Smooth muscle cell (in vitro differentiated cells): ENCODE data around the gene ZNF438. TPM values are rescaled to one million over a fixed set of nuclear protein-coding genes. Genes with fewer than 3 reads are reported as not detected.

Experiments used
- DNase-seq: peaks from one replicate; lab custom pipeline; 2025; ENCODE audit not compliant: unreplicated experiment; lab: John Stamatoyannopoulos, UW
- H2AFZ ChIP-seq: fragments of 200-600 bp; sonication (generic); 2 replicates; pipeline ENCODE4 v1.6.0; 2016; ENCODE audit warnings: antibody characterized with exemption, low read depth, mild to moderate bottlenecking
- H3F3A ChIP-seq: fragments of 200-600 bp; sonication (generic); 2 replicates; pipeline ENCODE4 v1.6.0; 2017; ENCODE audit warnings: antibody characterized with exemption, low read depth
- H3K27ac ChIP-seq: fragments of 200-600 bp; sonication (generic); 2 replicates; pipeline ENCODE4 v1.5.1; 2016; ENCODE audit warnings: low read depth, mild to moderate bottlenecking
- H3K27me3 ChIP-seq: fragments of 200-600 bp; sonication (generic); 2 replicates; pipeline ENCODE4 v1.6.1; 2016; ENCODE audit warnings: low read depth, mild to moderate bottlenecking
- H3K36me3 ChIP-seq: fragments of 200-600 bp; sonication (generic); 2 replicates; pipeline ENCODE4 v1.5.1; 2016; ENCODE audit warnings: low read depth
- H3K4me1 ChIP-seq: fragments of 200-600 bp; sonication (generic); 2 replicates; pipeline ENCODE4 v1.5.1; 2016; ENCODE audit warnings: low read depth
- H3K4me2 ChIP-seq: fragments of 200-600 bp; sonication (generic); 2 replicates; pipeline ENCODE4 v1.6.0; 2016; ENCODE audit warnings: mild to moderate bottlenecking
- H3K4me3 ChIP-seq: fragments of 200-600 bp; sonication (generic); 2 replicates; pipeline ENCODE4 v1.5.1; 2016; ENCODE audit warnings: mild to moderate bottlenecking
- H3K79me2 ChIP-seq: fragments of 200-600 bp; sonication (generic); 2 replicates; pipeline ENCODE4 v1.6.0; 2016; ENCODE audit warnings: low read depth, mild to moderate bottlenecking
- H3K9ac ChIP-seq: fragments of 200-600 bp; sonication (generic); 2 replicates; pipeline ENCODE4 v1.6.0; 2016; ENCODE audit warnings: low read depth
- H3K9me3 ChIP-seq: fragments of 200-600 bp; sonication (generic); replicated peaks from 2 replicates; pipeline ENCODE4 v1.5.1; 2016; ENCODE audit warnings: low read depth
- H4K20me1 ChIP-seq: fragments of 200-600 bp; sonication (generic); 2 replicates; pipeline ENCODE4 v1.6.0; 2016; ENCODE audit warnings: low read depth
- WGBS: methylation state at CpG from one replicate; pipeline ENCODE4 v1.1.7; 2016; ENCODE audit warnings: low lambda C conversion rate; 5-methylcytosine and 5-hydroxymethylcytosine counted together
- polyA plus RNA-seq: library from polyadenylated mRNA; unstranded; fragments of >200 nt; fragmentation: Nextera tagmentation; extraction: Ambion mirVana; gene quantifications from 2 replicates; pipeline ENCODE4 v1.2.1, GENCODE V29; 2016
- total RNA-seq: library from RNA; depleted of rRNA; stranded (reverse); fragments of >200 nt; gene quantifications from 2 replicates; pipeline ENCODE4 v1.2.3, GENCODE V29; 2014
- TF ChIP-seq, protein P1 (sequence below): fragments of 200-600 bp; sonication (generic); IDR thresholded peaks from 2 replicates; pipeline ENCODE4 v1.5.1; 2017; ENCODE audit warnings: borderline replicate concordance, mild to moderate bottlenecking, antibody characterized with exemption; ENCODE audit not compliant: insufficient read depth, poor library complexity, severe bottlenecking

The ZNF438 gene
- total and polyA plus RNA-seq, 2 experiments from 2014 or later = 2.8 to 3.4 TPM

DNA sequence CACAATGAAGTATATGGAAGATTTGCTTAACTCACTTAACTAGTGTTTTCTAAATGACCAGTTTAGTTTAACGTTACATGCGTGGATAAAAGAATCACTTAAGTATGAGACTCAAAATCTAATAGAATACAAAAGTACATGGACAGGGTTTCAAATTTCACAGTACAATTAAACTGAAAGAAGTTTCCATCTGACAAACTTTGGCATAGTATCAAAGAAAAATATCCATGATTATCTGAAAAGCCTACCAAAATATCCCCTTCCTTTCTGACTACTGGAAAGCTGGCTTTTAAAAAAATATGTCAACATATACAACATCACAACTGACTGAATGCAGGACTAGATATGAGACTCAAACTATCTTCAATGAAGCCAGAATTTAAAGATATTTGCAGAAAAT, 164.8 kb downstream of the ZNF438 start:
- no peak overlapping the region for H3K4me2 ChIP-seq
- H4K20me1 ChIP-seq = no peaks in the 10 kb centered on the region
- H3K36me3 ChIP-seq = no peaks in the 10 kb centered on the region
- H3K9ac ChIP-seq = no peak overlapping the region
- H3K79me2 ChIP-seq = no peaks in the 10 kb centered on the region
- no peak overlapping the region for H3K27ac ChIP-seq
- TF ChIP-seq, protein P1, sequence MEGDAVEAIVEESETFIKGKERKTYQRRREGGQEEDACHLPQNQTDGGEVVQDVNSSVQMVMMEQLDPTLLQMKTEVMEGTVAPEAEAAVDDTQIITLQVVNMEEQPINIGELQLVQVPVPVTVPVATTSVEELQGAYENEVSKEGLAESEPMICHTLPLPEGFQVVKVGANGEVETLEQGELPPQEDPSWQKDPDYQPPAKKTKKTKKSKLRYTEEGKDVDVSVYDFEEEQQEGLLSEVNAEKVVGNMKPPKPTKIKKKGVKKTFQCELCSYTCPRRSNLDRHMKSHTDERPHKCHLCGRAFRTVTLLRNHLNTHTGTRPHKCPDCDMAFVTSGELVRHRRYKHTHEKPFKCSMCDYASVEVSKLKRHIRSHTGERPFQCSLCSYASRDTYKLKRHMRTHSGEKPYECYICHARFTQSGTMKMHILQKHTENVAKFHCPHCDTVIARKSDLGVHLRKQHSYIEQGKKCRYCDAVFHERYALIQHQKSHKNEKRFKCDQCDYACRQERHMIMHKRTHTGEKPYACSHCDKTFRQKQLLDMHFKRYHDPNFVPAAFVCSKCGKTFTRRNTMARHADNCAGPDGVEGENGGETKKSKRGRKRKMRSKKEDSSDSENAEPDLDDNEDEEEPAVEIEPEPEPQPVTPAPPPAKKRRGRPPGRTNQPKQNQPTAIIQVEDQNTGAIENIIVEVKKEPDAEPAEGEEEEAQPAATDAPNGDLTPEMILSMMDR = no peak
- H3K4me3 ChIP-seq = no peak overlapping the region
- WGBS = 96% methylated on average over 2 of the region's 2 CpGs
- no peak for DNase-seq
- H3F3A ChIP-seq = peaks cover 9% of the 10 kb centered on the region
- peaks cover 18% of the 10 kb centered on the region for H3K4me1 ChIP-seq
- H3K27me3 ChIP-seq = no peaks in the 10 kb centered on the region
- H3K9me3 ChIP-seq = no peaks in the 10 kb centered on the region
- no peak overlapping the region for H2AFZ ChIP-seq

GRCh38 chr10:30865141-30865926, 166.3 kb downstream of the ZNF438 start:
- 27% methylated on average over 7 of the region's 7 CpGs for WGBS
- H3K27me3 ChIP-seq = no peaks in the 10 kb centered on the region
- H3K4me2 ChIP-seq = peak overlapping the region; percentile 75
- H3K9ac ChIP-seq = peak overlapping the region; percentile 25
- no peaks in the 10 kb centered on the region for H3K9me3 ChIP-seq
- peak overlapping the region; percentile 78 for H3K27ac ChIP-seq
- DNase-seq = no peak
- H2AFZ ChIP-seq = peak overlapping the region; percentile 70
- no peak overlapping the region for H3K4me3 ChIP-seq
- no peaks in the 10 kb centered on the region for H4K20me1 ChIP-seq
- H3K79me2 ChIP-seq = no peaks in the 10 kb centered on the region
- TF ChIP-seq, protein P1 = no peak
- peaks cover 13% of the 10 kb centered on the region for H3K4me1 ChIP-seq
- peaks cover 9% of the 10 kb centered on the region for H3F3A ChIP-seq
- H3K36me3 ChIP-seq = no peaks in the 10 kb centered on the region

- Histone ChIP-seq H3F3A (peaks cover 9% of the 10 kb centered on the region), H3K4me1 (peaks cover 13% of the 10 kb centered on the region), H3K79me2 (no peaks in the 10 kb centered on the region), H3K4me2 (no peak overlapping the region), H4K20me1 (no peaks in the 10 kb centered on the region), H3K9me3 (no peaks in the 10 kb centered on the region), H3K4me3 (no peak overlapping the region), H3K9ac (no peak overlapping the region), H3K27ac (no peak overlapping the region), H3K36me3 (no peaks in the 10 kb centered on the region), H2AFZ (no peak overlapping the region), H3K27me3 (no peaks in the 10 kb centered on the region)
- WGBS = 94% methylated on average over 9 of the region's 9 CpGs
- no peak for DNase-seq
- TF ChIP-seq, protein P1 = no peak
These were observed 168.0 kb downstream of the ZNF438 start for GRCh38 chr10:30863516-30864210.
